SK-N-MC (cell line): ENCODE results near the gene TMEM87B.

Source experiments
- EZH2 ChIP-seq: fragments of 200-600 bp; sonication (generic); IDR thresholded peaks from one replicate; pipeline ENCODE4 v1.6.1; 2017; ENCODE audit warnings: antibody characterized with exemption
- FOXP2 ChIP-seq: optimal IDR thresholded peaks from 2 replicates; pipeline ENCODE3; 2011; ENCODE audit warnings: mild to moderate bottlenecking, moderate library complexity; ENCODE audit not compliant: insufficient read depth; ENCODE audit errors: extremely low read length, control extremely low read depth
- POLR2AphosphoS5 ChIP-seq: IDR thresholded peaks from 2 replicates; pipeline ENCODE4 v1.6.1; 2012; ENCODE audit warnings: mild to moderate bottlenecking, low read depth, low read length, borderline replicate concordance

GRCh38 chr2:112159454-112159921 is 104.4 kb downstream of the TMEM87B start:
- TF ChIP-seq POLR2AphosphoS5 (no peak), EZH2 (no peak), FOXP2 (no peak)
